Upper lobe of right lung (tissue), 1 donor: ENCODE data around the gene GSDME. TPM values are rescaled to one million over a fixed set of nuclear protein-coding genes. Genes with fewer than 3 reads are reported as not detected.

ENCODE experiments used
- ATAC-seq: fragments of 200-7000 bp; cut with Tn5 transposase; one replicate; pipeline ENCODE4 v1.9.1; 2020; ENCODE audit warnings: mild to moderate bottlenecking, moderate library complexity
- DNase-seq: peaks from one replicate; pipeline ENCODE4 v3.0.0-alpha.2; 2020
- H3K27ac ChIP-seq: fragments of 200-600 bp; one replicate; pipeline ENCODE4 v1.8.0; 2022
- H3K27me3 ChIP-seq: fragments of 200-600 bp; one replicate; pipeline ENCODE4 v1.8.0; 2022; ENCODE audit warnings: mild to moderate bottlenecking
- H3K36me3 ChIP-seq: fragments of 200-600 bp; one replicate; pipeline ENCODE4 v1.8.0; 2022
- H3K4me1 ChIP-seq: fragments of 200-600 bp; one replicate; pipeline ENCODE4 v1.8.0; 2022
- H3K4me3 ChIP-seq: fragments of 200-600 bp; one replicate; pipeline ENCODE4 v1.8.0; 2022; ENCODE audit warnings: mild to moderate bottlenecking
- H3K9me3 ChIP-seq: fragments of 200-600 bp; one replicate; pipeline ENCODE4 v1.8.0; 2022
- CTCF ChIP-seq: fragments of 200-600 bp; IDR thresholded peaks from one replicate; pipeline ENCODE4 v1.8.0; 2022; ENCODE audit warnings: antibody characterized with exemption
- intact Hi-C: fragments of 100-400 bp; cut with DNase I; formaldehyde crosslinking; loops from one replicate; pipeline ENCODE4 v1.11.0; 2022
- total RNA-seq: library from RNA; stranded (reverse); fragmentation: NEBNext Ultra II Directional; extraction: Animal tissue kit (Norgen Biotek cat#: 25700); gene quantifications from one replicate; pipeline ENCODE4 v1.2.1, GENCODE V29; 2021
- donor health status: DM: no; HTN: yes; CAD: no; lungs with severe emphysema.

Gene GSDME
- total RNA-seq, 1 donor from 2014 or later: 13.4 TPM

GRCh38 chr7:24721481-24722001, 35.7 kb downstream of the GSDME start:
- ATAC-seq: peak; percentile 10
- intact Hi-C loops: no loop called here
- no peak overlapping the region for H3K4me3 ChIP-seq
- H3K36me3 ChIP-seq: no peaks in the 10 kb centered on the region
- H3K9me3 ChIP-seq: no peaks in the 10 kb centered on the region
- no peaks in the 10 kb centered on the region for H3K27me3 ChIP-seq
- no peaks in the 10 kb centered on the region for H3K4me1 ChIP-seq
- H3K27ac ChIP-seq: no peak overlapping the region
- DNase-seq: no peak
- no peak for TF ChIP-seq CTCF

GRCh38 chr7:24720283-24720682, 37.0 kb downstream of the GSDME start:
- H3K4me3 ChIP-seq: no peak overlapping the region
- DNase-seq: no peak
- no peak overlapping the region for H3K27ac ChIP-seq
- intact Hi-C loops: no loop called here
- no peaks in the 10 kb centered on the region for H3K36me3 ChIP-seq
- no peak for TF ChIP-seq CTCF
- no peak for ATAC-seq
- H3K4me1 ChIP-seq: no peaks in the 10 kb centered on the region
- H3K9me3 ChIP-seq: no peaks in the 10 kb centered on the region
- H3K27me3 ChIP-seq: no peaks in the 10 kb centered on the region

GRCh38 chr7:24718977-24719491, 38.2 kb downstream of the GSDME start:
- ATAC-seq (no peak), DNase-seq (no peak)

GRCh38 chr7:24718431-24718831, 38.8 kb downstream of the GSDME start:
- Histone ChIP-seq H3K4me1 (no peaks in the 10 kb centered on the region), H3K4me3 (no peak overlapping the region), H3K27me3 (no peaks in the 10 kb centered on the region), H3K9me3 (no peaks in the 10 kb centered on the region), H3K27ac (no peak overlapping the region), H3K36me3 (no peaks in the 10 kb centered on the region)
- ATAC-seq (no peak), DNase-seq (no peak)
- intact Hi-C loops: no loop called here
- TF ChIP-seq CTCF: no peak

More at GRCh38 chr7:24718977-24719491, 38.2 kb downstream of the GSDME start:
- Histone ChIP-seq H3K9me3 (no peaks in the 10 kb centered on the region), H3K36me3 (no peaks in the 10 kb centered on the region), H3K4me3 (no peak overlapping the region), H3K4me1 (no peaks in the 10 kb centered on the region), H3K27me3 (no peaks in the 10 kb centered on the region), H3K27ac (no peak overlapping the region)
- intact Hi-C loops: no loop called here
- no peak for TF ChIP-seq CTCF

GRCh38 chr7:24717694-24718320, 39.5 kb downstream of the GSDME start:
- Histone ChIP-seq H3K9me3 (no peaks in the 10 kb centered on the region), H3K36me3 (no peaks in the 10 kb centered on the region), H3K4me3 (no peak overlapping the region), H3K4me1 (no peaks in the 10 kb centered on the region), H3K27ac (no peak overlapping the region), H3K27me3 (no peaks in the 10 kb centered on the region)
- intact Hi-C loops: no loop called here
- DNase-seq: no peak
- ATAC-seq: no peak
- no peak for TF ChIP-seq CTCF
